COR-L47 (cell line): ENCODE data around the gene COLEC12.

Experiments used
- DNase-seq: peaks from one replicate; lab custom pipeline; 2025; lab: John Stamatoyannopoulos, UW

The COLEC12 gene

DNA sequence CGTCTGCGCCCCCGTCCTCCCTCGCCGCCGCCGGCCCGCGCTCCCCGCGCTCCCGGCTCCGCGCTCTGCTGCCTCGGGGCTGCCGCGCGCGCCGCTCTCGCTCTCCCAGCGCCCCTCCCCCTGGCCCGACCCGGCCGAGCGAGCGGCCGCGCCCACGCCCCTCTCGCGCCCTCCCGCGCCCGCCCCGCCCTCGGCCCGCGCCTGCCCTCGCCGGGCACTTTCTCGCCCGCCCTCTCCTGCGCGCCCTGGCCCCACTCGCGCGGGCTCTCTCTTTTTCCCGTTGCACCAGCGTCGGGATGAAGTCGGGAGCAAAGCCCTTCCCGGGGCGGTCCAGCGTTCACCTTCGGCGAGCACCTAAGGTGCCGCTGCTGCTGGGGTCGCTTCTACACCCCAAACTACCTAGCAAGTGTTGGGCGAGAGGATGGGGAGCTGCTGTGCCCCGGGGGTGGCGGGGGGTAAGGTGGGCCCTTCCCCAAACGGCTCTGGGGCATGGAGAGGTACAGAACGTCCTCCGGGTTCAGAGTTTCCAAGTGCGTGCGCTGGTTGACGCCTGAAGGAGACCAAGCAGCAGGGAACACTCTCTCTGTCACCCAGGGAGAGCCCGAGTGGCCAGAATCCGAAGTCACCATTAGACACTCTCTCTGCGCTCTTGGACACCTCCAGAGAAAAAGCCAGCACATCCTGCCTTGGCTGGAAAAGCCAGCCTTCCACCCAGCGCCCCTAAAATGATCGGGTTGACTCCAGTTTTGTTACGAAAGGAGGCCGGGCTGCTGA, at the start of gene COLEC12:
COLEC12 (minus strand) TSS at position 70 of the 774 bp plus-strand sequence. CDS start 187 bp downstream, outside the sequence.
- DNase-seq: no peak

DNA sequence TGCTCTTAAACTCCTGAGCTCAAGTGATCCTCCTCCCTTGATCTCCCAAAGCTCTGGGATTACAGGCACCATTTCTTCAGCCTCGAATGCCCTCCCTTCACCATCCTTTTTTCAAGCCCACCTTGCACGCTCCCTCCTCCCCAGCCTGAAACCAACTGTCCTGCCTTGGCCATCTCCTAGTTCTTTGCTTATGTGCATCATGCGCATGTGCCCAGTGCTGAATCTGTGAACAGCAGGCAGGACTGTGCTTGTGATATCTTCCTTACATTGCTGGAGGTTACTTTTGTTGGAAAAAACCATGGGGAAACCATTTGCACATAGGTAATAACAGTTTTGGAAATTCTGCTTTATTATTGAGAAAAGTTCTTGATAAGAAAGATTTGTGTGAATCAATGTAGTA, 49.5 kb upstream of the COLEC12 start:
- DNase-seq: no peak

DNA sequence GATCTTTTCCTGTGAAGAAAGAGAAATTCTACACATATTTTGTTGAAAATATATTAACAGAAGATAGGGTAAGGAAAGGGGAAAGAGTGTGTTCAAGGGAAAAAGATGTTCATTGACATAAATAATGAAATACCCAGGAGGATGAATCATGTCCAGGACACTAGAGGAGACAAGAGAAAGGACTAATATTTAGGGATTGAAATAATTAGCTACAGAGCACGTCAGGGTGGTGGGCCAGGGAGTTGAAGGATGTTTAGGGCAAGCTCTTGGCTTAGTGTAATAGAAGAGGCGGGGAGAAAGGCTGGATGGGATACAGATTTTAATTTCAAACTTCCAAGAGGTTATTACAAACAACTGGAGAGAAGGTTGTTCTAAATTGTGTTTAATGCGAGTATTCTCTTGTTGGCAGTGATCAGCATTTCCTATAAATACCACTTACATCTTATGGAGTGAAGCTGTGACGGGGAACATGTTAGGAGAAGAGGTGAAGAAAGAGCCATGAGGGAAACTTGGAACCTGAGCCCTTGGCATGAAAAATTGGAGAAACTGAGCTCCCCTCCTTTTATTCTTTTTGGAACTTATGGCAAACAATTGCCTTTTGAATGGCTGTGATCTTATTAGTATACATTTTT, 43.1 kb upstream of the COLEC12 start:
- no peak for DNase-seq

DNA sequence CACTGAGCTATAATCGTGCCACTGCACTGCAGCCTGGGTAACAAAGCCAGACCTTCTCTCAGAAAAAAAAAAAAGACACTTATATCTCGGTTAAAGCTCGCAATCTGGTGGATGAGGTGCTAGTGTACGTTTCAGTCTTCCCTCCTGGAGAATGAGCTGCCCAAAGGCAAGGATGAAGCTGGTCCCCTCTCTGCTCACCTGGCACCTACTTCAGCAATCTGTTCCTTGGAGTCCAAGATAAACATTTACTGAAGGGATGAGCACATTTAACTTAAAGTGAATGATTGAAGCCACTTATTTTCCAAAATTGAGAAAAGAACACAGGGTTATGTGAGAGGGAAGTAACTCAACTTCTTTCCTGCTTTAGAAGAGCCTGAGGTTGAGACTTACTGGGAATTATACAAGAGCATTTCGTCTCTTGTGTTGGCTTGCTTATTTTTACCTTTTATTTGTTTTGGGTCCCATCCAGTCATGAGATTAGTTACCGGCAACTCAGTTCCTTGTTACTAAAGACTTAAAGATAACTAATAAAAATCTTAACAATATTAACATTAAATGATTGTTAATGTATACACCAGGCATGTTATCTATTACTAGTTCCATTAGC, 33.6 kb upstream of the COLEC12 start:
- DNase-seq: no peak

DNA sequence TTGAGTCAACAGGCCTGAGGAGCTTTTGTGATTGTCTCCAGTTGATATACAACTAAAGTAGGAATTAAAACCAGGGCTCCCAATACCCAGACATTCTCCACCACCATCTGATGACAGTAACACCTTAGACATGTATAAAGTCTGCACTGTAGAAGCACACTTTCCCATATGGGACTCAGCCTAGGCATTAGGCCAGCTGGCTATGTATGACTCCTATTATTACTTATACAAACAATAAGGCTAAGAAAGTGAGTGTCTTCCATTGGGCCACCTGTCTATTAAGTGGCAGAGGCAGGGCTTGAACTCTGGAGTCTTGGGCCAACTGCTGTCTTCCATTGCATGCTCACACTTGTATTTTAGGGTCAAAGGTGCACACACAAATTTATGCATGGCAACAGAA, 32.1 kb upstream of the COLEC12 start:
- no peak for DNase-seq

DNA sequence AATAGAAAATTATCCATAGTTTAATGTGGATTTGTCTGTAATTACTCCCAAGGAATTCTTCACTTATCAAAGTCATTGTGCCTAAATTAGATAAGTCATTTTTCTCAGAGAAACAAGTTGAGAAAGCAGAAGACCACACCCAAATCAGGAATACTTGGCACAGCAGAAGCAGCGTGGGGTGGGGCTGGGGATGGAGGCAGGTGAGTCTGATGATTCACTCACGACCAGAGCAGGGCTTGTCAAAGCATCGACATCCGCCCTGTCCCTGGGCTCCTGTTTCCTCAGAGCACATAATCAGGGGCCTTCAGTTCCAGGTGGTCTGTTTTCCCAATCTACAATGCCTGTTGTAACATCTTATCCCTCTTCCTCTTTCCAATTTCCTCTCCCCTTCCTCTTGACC, 31.5 kb upstream of the COLEC12 start:
- no peak for DNase-seq

DNA sequence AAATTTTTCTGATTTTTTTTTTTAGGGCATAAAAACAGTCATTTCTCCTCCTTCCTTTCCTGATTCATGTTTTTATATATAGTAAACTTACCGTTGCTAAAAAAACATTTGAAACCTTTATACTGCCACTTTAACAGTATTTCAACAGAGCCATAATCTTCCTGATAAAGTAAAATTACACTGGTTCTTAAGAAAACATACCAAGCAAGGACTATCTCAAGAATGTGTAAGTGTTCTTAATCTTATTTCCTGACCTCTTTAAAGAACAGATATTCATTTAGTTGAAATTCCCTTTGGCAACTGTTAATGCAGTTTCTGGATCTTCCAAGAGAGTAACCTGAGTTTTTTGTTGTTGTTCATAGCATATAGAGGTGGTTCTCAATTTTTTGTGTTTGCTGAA, 26.6 kb upstream of the COLEC12 start:
- no peak for DNase-seq

DNA sequence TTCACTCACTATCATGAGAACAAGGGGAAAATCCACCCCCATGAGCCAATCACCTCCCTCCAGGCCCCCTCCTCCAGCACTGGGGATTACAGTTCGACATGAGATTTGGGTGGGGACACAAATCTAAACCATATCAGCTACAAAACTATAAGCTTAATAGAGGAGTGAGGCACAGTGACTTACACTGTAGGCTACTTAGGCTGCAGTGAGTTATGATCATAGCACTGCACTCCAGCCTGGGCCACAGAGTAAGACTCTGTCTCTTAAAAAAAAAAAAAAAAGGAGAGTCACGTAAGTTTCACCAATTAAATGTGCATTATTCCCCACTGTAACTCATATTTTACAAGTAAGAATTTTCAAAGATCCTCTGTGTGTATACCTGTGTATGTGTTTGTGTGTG, 26.2 kb upstream of the COLEC12 start:
- no peak for DNase-seq

DNA sequence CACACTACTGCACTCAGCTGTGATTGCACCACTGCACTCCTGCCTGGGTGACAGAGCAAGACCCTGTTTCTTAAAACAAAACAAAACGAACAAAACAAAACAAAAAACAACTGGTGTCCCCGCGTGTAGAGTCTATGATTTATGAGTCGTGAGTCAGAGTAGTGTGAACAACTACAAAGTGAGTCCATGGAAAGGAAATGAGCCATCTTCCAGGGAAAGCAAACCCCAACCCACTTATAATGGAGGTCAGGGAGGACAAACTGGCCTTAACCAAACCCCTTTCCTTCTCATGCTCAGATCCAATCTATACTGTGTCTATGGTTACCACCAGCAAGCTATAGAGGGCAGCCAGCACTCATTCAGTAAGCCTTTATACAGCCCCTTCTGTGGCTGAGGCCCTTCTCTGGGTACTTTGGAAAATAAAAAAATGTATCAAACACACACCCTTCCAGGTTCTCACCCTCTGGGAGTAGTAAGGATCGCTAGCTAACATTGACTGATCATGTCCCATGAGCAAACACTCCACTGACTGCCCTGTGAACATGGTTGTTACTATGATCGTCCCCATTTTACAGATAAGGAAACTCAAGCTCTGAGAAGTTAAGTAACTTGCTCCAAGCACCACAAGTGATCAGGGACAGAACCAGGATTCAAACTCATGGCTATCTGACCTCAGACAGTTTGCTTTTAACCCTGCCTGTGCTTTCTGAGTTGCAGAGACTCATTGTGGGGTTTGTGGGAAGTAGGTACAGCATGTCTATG, 24.7 kb upstream of the COLEC12 start:
- no peak for DNase-seq

DNA sequence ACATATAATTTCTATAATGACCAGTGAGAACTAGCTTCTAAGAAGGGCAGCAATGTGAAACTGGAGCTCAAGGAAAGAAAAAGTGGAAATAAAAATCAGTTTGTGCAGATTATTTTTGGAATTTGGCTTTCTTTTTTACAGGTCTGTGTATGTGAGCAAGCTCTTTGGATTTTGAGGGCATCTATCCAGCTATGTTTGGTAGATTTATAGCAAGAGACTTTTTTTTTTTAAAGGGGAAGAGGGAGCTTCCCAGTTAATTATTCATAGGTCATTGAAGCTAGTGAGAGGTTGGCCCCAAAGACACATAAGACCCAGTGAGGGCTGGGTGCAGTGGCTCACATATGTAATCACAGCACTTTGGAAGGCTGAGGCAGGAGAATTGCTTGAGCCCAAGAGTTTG, 24.0 kb upstream of the COLEC12 start:
- DNase-seq: no peak

DNA sequence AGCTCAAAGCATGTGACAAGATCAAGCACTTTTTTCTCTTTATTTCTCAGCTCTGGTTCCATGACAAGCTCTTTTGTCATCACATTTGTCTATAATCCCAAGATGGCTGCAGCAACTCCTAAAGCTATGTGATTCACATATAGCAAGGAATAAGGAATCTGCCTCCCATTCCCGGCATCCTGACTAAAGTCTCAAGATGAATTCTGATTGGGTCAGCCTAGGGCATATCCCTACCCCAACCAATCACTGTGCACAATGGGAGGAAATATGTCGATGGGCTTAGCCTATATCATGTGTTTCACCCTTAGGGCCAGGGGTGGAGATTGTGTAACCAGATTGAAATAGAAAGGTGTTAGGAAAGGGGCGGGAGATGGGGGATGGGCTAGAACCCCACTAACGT, 23.1 kb upstream of the COLEC12 start:
- DNase-seq: no peak

DNA sequence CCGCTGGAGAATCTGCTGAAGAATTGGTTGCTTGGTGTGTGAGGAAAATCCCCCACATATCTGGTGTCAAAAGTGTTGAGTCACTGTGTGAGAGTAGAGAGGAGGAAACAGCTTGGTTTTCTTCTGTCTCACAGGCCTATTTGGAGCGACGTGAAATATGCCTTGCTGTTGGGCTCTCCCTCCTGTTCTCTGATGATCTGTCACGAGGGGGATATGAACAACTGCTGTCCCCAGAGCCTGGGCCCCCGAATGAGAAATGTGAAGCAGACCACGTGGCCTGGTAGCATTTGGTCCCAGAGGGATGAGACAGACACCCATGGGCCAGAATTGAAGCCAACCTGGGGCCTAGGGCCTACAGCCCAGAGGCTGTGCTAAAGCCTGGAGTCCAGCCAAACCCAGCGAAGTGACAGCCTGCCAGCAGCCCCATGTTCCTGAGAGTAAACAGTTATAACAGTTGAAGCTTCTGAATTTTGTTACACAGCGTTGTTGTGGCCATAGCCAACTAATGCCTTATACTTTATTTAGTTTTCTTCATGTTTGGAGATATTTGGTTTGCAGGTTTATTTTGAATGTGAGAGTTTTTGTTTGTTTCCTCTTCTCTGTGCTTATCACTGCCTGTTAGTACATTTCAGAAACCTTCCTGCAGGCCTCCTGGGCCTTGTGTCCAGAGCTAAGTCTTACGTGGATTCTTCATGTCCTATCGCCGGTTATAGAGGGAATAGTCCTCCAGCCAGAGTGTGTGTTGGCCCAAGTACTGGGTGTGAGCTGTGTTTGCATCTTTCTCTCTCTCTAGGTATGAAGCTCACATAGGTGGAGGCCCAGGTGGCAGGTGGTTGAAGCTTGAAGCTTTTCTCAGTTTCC, 18.7 kb upstream of the COLEC12 start:
- no peak for DNase-seq

DNA sequence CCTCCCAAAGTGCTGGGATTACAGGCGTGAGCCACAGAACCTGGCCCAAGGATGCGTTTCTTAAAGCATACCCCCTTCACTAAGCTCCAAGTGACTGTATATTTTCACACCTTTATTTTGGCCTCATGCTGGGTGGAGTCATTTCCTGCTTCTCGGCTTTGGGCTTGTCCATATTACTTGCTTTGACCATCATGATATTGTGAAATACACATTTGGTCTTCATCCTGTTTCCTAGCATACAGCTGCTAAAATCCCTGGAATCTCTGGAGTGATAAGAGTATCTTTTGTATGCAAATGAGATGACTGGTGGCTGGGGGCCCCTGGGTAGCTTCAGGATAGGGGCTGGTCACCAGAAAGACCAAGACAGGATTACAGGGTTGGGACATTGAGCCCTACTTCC, 17.6 kb upstream of the COLEC12 start:
- DNase-seq: no peak

DNA sequence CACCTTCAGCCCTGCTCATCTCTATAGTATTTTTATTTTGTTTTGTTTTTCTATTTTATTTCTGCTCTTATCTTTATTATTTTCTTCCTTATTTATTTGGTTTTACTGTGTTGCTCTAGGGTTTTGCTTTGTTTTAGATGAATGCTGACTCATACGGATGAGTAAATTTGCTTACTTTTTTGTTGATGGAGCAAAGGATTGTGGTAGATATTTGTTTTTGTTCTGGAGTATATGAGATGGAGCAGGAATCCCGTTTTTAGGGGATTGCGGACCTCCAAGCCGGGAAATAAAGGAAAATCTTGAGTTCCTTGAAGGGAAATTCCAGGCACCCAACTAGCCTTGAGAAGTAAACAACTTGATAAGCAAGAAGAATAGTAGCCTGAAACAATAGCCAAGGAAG, 15.3 kb upstream of the COLEC12 start:
- DNase-seq: no peak

DNA sequence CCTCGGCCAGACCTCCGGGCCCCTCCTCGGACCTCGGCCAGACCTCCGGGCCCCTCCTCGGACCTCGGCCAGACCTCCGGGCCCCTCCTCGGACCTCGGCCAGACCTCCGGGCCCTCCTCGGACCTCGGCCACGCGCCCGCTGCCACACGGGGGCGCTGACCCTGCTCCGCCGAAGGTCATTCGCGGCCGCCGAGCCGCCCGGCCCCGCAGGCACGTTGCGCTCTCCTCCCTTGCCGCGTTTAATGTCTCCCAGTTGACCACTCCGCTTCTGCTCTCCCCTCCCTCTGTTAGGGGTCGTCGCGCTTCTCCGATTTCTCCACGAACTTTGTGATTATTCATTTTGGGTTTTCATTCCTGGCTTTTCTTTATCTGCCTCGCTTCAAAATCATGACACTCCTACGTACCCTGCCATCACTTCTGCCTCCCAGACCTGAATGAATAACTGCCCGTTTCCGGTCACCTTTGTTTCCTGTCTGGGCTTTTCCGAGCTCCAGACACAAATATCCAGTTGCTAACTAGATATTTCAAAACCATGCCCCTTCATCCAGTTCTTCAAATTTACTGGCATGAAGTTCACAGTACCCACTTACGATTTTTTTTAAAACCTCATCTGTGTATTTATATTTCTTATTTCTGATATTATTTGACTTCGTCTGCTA, 14.8 kb upstream of the COLEC12 start:
- DNase-seq: no peak

DNA sequence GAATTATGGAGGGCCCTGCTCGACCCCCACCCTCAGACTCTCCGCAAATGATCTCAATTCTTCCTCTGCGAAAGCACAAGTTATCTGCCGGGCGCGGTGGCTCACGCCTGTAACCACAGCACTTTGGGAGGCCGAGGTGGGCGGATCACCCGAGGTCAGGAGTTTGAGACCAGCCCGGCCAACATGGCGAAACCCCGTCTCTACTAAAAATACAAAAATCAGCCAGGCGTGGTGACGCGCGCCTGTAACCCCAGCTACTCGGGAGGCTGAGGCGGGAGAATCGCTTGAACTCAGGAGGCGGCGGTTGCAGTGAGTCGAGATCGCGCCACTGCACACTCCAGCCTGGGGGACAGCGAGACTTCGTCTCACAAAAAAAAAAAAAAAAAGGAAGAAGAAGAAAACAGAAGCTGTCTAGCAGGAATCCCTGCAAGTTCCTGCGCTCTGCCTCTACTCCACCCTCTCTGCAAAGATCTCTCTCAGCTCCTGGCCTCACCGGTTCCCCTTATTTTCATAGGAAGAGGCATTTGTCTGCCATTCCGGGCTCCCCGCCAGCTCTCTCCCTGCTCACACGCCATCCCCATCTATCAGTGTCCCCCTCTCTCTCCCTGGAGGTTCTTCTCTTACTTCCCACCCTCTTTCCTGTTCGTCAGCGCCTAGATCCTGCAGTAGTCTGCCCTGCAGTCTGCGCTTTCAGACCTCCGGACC, 13.5 kb upstream of the COLEC12 start:
- DNase-seq: no peak

DNA sequence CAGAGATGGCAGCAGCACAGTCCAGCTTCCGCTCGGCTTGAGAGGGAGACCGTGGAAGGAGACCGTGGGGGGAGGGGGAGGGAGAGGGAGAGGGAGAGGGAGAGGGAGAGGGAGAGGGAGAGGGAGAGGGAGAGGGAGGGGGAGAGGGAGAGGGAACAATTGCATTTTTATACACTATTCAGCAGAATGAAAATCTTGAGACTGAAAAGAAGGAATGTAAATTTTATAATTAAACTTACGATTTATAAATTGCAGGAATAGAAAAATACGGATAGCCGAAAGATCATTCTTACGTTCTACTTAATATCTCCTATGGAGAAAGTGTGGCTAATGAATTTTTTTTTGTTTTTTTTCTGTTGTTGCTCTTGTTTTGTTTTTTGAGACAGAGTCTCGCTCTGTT, 12.5 kb upstream of the COLEC12 start:
- no peak for DNase-seq

DNA sequence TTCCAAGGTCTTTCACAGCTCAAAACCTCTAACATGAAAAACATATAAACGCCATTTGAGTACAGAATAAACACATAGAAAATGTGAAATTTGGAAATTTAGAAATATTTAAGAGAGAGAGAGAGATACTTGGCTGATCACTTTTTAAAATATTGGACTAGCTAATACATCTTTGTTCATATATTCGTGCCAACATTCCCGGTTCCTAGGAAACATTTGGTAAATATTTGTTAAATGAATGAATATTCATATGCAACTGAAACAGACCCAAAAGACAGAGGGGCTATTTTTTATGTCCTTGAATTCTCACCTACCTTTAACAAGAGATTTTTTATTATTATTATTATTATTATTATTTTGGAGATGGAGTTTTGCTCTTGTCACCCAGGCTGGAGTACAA, 8.3 kb upstream of the COLEC12 start:
- DNase-seq: no peak

DNA sequence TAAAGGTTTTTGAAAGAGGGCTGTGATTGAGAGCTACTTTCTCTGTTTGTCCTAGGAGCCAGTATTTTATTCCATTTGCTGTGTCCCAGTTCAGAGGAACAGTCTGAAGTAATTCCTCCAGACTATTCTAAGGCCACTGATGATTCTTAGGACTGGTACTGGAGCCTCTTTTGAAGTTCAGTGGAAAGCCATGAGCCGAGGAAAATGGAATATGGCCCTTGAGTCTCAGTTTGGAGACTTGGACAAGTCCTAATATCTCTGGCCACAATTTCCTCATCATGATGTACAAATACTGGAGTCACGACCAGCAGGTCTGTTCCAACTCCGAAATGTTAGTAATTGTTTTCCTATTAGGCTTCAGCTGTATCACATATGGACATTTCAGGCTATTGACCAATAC, 7.1 kb upstream of the COLEC12 start:
- DNase-seq: no peak

DNA sequence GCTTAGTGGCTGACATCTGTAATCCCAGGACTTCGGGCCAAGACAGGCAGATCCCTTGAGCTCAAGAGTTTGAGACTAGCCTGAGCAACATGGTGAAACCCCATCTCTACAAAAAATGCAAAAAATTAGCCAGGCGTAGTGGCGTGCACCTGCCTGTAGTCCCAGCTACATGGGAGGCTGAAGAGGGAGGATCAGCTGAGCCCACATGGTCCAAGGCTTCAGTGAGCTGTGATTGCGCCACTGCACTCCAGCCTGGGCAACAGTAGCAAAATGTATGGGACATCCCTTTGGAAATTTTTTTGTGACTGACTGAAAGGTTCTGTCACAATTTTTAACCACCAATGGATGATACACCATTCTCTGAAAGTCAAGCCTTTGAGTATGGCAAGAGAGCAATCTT, 6.3 kb upstream of the COLEC12 start:
- no peak for DNase-seq

DNA sequence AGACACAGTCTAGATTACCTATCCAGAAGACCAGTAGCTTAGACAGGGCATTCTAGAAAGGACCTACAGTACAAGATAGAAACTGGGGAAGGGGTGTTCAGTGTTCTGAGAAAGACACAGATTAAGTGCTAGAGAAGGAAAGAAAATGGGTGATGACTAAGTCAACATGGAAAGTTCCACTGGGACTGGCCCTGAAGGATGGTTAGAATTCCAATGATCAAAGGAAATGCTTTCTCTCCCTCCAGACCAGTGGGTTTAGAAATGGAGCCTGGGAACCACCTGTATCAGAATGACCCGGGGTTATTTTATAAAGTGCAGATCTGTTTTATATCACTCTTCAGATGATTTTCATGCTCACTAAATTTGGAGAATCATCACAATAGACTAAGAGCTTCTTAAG, 5.8 kb upstream of the COLEC12 start:
- no peak for DNase-seq
